Measurements from ENCODE around the gene OTUB2. TPM values are rescaled to one million over a fixed set of nuclear protein-coding genes. Genes with fewer than 3 reads are reported as not detected.

Gene OTUB2
- total RNA-seq, 5 donors from 2014 or later (not counting 1 experiment from before 2014, with no cell fraction given): 0.09 to 0.57 (median 0.28) TPM

GRCh38 chr14:94026889-94027469 lies 839 bp downstream of the OTUB2 start:
- H3K9me3 Mint-ChIP-seq: no peaks in the 10 kb centered on the region
- peak overlapping the region; percentile 56 to 66 (median 60) for H3K4me3 Mint-ChIP-seq
- H3K27ac ChIP-seq (ENCODE audit: low read length): no peak overlapping the region
- H3K4me3 ChIP-seq (ENCODE audit: control insufficient read depth in 1 of 2, extremely low read depth in 1 of 2, low read length in 1 of 2): peak overlapping the region in 1 of 2 donors; percentile 29
- peaks cover 0 to 11% of the 10 kb centered on the region in 2 experiments for H3K27me3 ChIP-seq (replicated peaks in 1 of 2; ENCODE audit: control insufficient read depth in 2 of 2, extremely low read depth in 1 of 2, insufficient read depth in 2 of 2, low read length in 1 of 2)
- DNase-seq (no peak), ATAC-seq (replicated peaks in 1 of 4) (no peak)
- ChIA-PET POLR2A (interaction anchor here in 1 of 2 donors (0.6 kb wide), 1 partner anchor 23 kb away, joined by 4 read pairs; no protein-coding TSS in a partner anchor), CTCF (interaction anchor here in 1 of 2 donors (1.3 to 2.0 kb wide), 2 partner anchors 9 kb away, joined by 5 to 10 read pairs; no protein-coding TSS in a partner anchor)
- 57% methylated on average over 13 of the region's 17 CpGs for WGBS (ENCODE audit: insufficient coverage)
- H3K27ac Mint-ChIP-seq: peak overlapping the region in 1 of 2 donors; percentile 31
- H3K27me3 Mint-ChIP-seq: peaks cover 0 to 2% of the 10 kb centered on the region in 2 donors
- H3K9me3 ChIP-seq: no peaks in the 10 kb centered on the region
- peaks cover 37 to 40% (median 39%) of the 10 kb centered on the region in 3 donors for H3K4me1 Mint-ChIP-seq
- no peaks in the 10 kb centered on the region for H3K36me3 ChIP-seq (ENCODE audit: control insufficient read depth in 2 of 2, extremely low read depth in 1 of 2, insufficient read depth in 1 of 2, low read length in 1 of 2)
- no peaks in the 10 kb centered on the region for H3K36me3 Mint-ChIP-seq
- peaks cover 0 to 39% of the 10 kb centered on the region in 2 experiments for H3K4me1 ChIP-seq (ENCODE audit: control insufficient read depth in 1 of 2, extremely low read depth in 1 of 2, insufficient read depth in 2 of 2, low read length in 2 of 2)

GRCh38 chr14:94027566-94028449 lies 1.7 kb downstream of the OTUB2 start:
- CTCF ChIA-PET: interaction anchor here (0.5 to 1.3 kb wide), 4 partner anchors 8 to 154 kb away, joined by 3 to 5 read pairs (median 3); no protein-coding TSS in a partner anchor
- peaks cover 29 to 32% (median 31%) of the 10 kb centered on the region in 3 donors for H3K4me1 Mint-ChIP-seq
- H3K36me3 ChIP-seq (ENCODE audit: control insufficient read depth in 2 of 2, extremely low read depth in 1 of 2, insufficient read depth in 1 of 2, low read length in 1 of 2): no peaks in the 10 kb centered on the region
- no peak overlapping the region for H3K27ac ChIP-seq (ENCODE audit: low read length)
- ATAC-seq (replicated peaks in 1 of 4) (no peak), DNase-seq (no peak)
- H3K9me3 Mint-ChIP-seq: no peaks in the 10 kb centered on the region
- H3K9me3 ChIP-seq: no peaks in the 10 kb centered on the region
- H3K4me3 Mint-ChIP-seq: peak overlapping the region; percentile 56 to 66 (median 66)
- WGBS (ENCODE audit: insufficient coverage): 91% methylated on average over 11 of the region's 14 CpGs
- H3K4me1 ChIP-seq (ENCODE audit: control insufficient read depth in 1 of 2, extremely low read depth in 1 of 2, insufficient read depth in 2 of 2, low read length in 2 of 2): peaks cover 0 to 31% of the 10 kb centered on the region in 2 experiments
- POLR2A ChIA-PET: interaction anchor here (0.6 to 1.0 kb wide), 2 partner anchors 8 to 22 kb away, joined by 3 to 4 read pairs; no protein-coding TSS in a partner anchor
- H3K4me3 ChIP-seq (ENCODE audit: control insufficient read depth in 1 of 2, extremely low read depth in 1 of 2, low read length in 1 of 2): no peak overlapping the region
- H3K27ac Mint-ChIP-seq: peak overlapping the region; percentile 36 to 75
- H3K27me3 ChIP-seq (replicated peaks in 1 of 2; ENCODE audit: control insufficient read depth in 2 of 2, extremely low read depth in 1 of 2, insufficient read depth in 2 of 2, low read length in 1 of 2): peaks cover 0 to 10% of the 10 kb centered on the region in 2 experiments
- H3K27me3 Mint-ChIP-seq: peaks cover 0 to 2% of the 10 kb centered on the region in 2 donors
- no peaks in the 10 kb centered on the region for H3K36me3 Mint-ChIP-seq

GRCh38 chr14:94028450-94028826 lies 2.3 kb downstream of the OTUB2 start:
- Histone ChIP-seq H3K9me3 (no peaks in the 10 kb centered on the region), H3K27ac (ENCODE audit: low read length) (no peak overlapping the region), H3K4me1 (ENCODE audit: control insufficient read depth in 1 of 2, extremely low read depth in 1 of 2, insufficient read depth in 2 of 2, low read length in 2 of 2) (peaks cover 0 to 26% of the 10 kb centered on the region in 2 experiments), H3K4me3 (ENCODE audit: control insufficient read depth in 1 of 2, extremely low read depth in 1 of 2, low read length in 1 of 2) (no peak overlapping the region), H3K27me3 (replicated peaks in 1 of 2; ENCODE audit: control insufficient read depth in 2 of 2, extremely low read depth in 1 of 2, insufficient read depth in 2 of 2, low read length in 1 of 2) (peaks cover 0 to 6% of the 10 kb centered on the region in 2 experiments), H3K36me3 (ENCODE audit: control insufficient read depth in 2 of 2, extremely low read depth in 1 of 2, insufficient read depth in 1 of 2, low read length in 1 of 2) (no peaks in the 10 kb centered on the region)
- CTCF ChIA-PET: interaction anchor here (0.9 to 1.8 kb wide), 4 partner anchors 8 to 154 kb away, joined by 3 to 6 read pairs (median 4); no protein-coding TSS in a partner anchor
- no peaks in the 10 kb centered on the region for H3K9me3 Mint-ChIP-seq
- 45% methylated on average over 4 of the region's 4 CpGs for WGBS (ENCODE audit: insufficient coverage)
- H3K36me3 Mint-ChIP-seq: no peaks in the 10 kb centered on the region
- H3K4me1 Mint-ChIP-seq: peaks cover 25 to 28% (median 26%) of the 10 kb centered on the region in 3 donors
- DNase-seq (peak in 2 of 35 experiments; percentile 27 to 39), ATAC-seq (replicated peaks in 1 of 4) (peak in 2 of 4 experiments; percentile 15 to 47)
- peaks cover 0 to 2% of the 10 kb centered on the region in 2 donors for H3K27me3 Mint-ChIP-seq
- POLR2A ChIA-PET: interaction anchor here (0.8 to 1.0 kb wide), 2 partner anchors 9 to 114 kb away, joined by 3 read pairs; no protein-coding TSS in a partner anchor
- H3K27ac Mint-ChIP-seq: peak overlapping the region; percentile 57 to 75
- peak overlapping the region; percentile 51 to 66 (median 66) for H3K4me3 Mint-ChIP-seq

GRCh38 chr14:94029265-94029664 lies 3.1 kb downstream of the OTUB2 start:
- no peak overlapping the region for H3K4me3 Mint-ChIP-seq
- no peak for DNase-seq

GRCh38 chr14:94029671-94030203 lies 3.6 kb downstream of the OTUB2 start:
- H3K27ac ChIP-seq (ENCODE audit: low read length): no peak overlapping the region
- no peaks in the 10 kb centered on the region for H3K9me3 Mint-ChIP-seq
- H3K27me3 ChIP-seq (replicated peaks in 1 of 2; ENCODE audit: control insufficient read depth in 2 of 2, extremely low read depth in 1 of 2, insufficient read depth in 2 of 2, low read length in 1 of 2): peaks cover 0 to 6% of the 10 kb centered on the region in 2 experiments
- no peak overlapping the region for H3K4me3 ChIP-seq (ENCODE audit: control insufficient read depth in 1 of 2, extremely low read depth in 1 of 2, low read length in 1 of 2)
- no peaks in the 10 kb centered on the region for H3K9me3 ChIP-seq
- ChIA-PET CTCF (interaction anchor here (0.7 to 1.8 kb wide), 2 partner anchors 9 to 27 kb away, joined by 3 to 6 read pairs; no protein-coding TSS in a partner anchor), POLR2A (no interaction called here)
- peak overlapping the region in 1 of 2 donors; percentile 27 for H3K27ac Mint-ChIP-seq
- DNase-seq: no peak
- WGBS (ENCODE audit: insufficient coverage): 92% methylated on average over 6 of the region's 7 CpGs
- no peak for ATAC-seq (replicated peaks in 1 of 4)
- H3K4me1 ChIP-seq (ENCODE audit: control insufficient read depth in 1 of 2, extremely low read depth in 1 of 2, insufficient read depth in 2 of 2, low read length in 2 of 2): peaks cover 0 to 26% of the 10 kb centered on the region in 2 experiments
- H3K36me3 Mint-ChIP-seq: no peaks in the 10 kb centered on the region
- no peaks in the 10 kb centered on the region for H3K27me3 Mint-ChIP-seq
- peaks cover 25 to 28% (median 26%) of the 10 kb centered on the region in 3 donors for H3K4me1 Mint-ChIP-seq
- no peak overlapping the region for H3K4me3 Mint-ChIP-seq
- no peaks in the 10 kb centered on the region for H3K36me3 ChIP-seq (ENCODE audit: control insufficient read depth in 2 of 2, extremely low read depth in 1 of 2, insufficient read depth in 1 of 2, low read length in 1 of 2)

More at GRCh38 chr14:94029265-94029664, 3.1 kb downstream of the OTUB2 start:
- Mint-ChIP-seq H3K27ac (peak overlapping the region in 1 of 2 donors; percentile 27), H3K27me3 (peaks cover 0 to 2% of the 10 kb centered on the region in 2 donors), H3K36me3 (no peaks in the 10 kb centered on the region), H3K4me1 (peaks cover 25 to 28% (median 26%) of the 10 kb centered on the region in 3 donors), H3K9me3 (no peaks in the 10 kb centered on the region)
- 100% methylated on average over 1 of the region's 4 CpGs for WGBS (ENCODE audit: insufficient coverage)
- Histone ChIP-seq H3K27me3 (replicated peaks in 1 of 2; ENCODE audit: control insufficient read depth in 2 of 2, extremely low read depth in 1 of 2, insufficient read depth in 2 of 2, low read length in 1 of 2) (peaks cover 0 to 6% of the 10 kb centered on the region in 2 experiments), H3K4me1 (ENCODE audit: control insufficient read depth in 1 of 2, extremely low read depth in 1 of 2, insufficient read depth in 2 of 2, low read length in 2 of 2) (peaks cover 0 to 26% of the 10 kb centered on the region in 2 experiments), H3K9me3 (no peaks in the 10 kb centered on the region), H3K27ac (ENCODE audit: low read length) (no peak overlapping the region), H3K36me3 (ENCODE audit: control insufficient read depth in 2 of 2, extremely low read depth in 1 of 2, insufficient read depth in 1 of 2, low read length in 1 of 2) (no peaks in the 10 kb centered on the region), H3K4me3 (ENCODE audit: control insufficient read depth in 1 of 2, extremely low read depth in 1 of 2, low read length in 1 of 2) (no peak overlapping the region)
- CTCF ChIA-PET: interaction anchor here (0.7 to 1.8 kb wide), 3 partner anchors 9 to 153 kb away, joined by 3 to 6 read pairs (median 3); no protein-coding TSS in a partner anchor
- POLR2A ChIA-PET: interaction anchor here (0.6 to 0.8 kb wide), 3 partner anchors 100 to 113 kb away, joined by 3 read pairs; no protein-coding TSS in a partner anchor
- no peak for ATAC-seq (replicated peaks in 1 of 4)
